A673 (cell line): ENCODE results near the gene RNF212B. TPM values are rescaled to one million over a fixed set of nuclear protein-coding genes. Genes with fewer than 3 reads are reported as not detected.

Source experiments
- BruUV-seq: library from RNA; stranded (reverse); fragments of 400-500 nt; replicated peaks from 2 replicates; lab custom pipeline; 2021; lab: Mats Ljungman, UMichigan
- CTCF ChIA-PET: fragments of 300-600 bp; sonication (Branson Sonifier 250); formaldehyde crosslinking; loops from one replicate; lab custom pipeline; 2022; ENCODE audit warnings: antibody characterized with exemption; lab: Charles Lee
- POLR2A ChIA-PET: fragments of 300-600 bp; sonication (Branson Sonifier 250); formaldehyde crosslinking; loops from one replicate; lab custom pipeline; 2022; ENCODE audit warnings: antibody characterized with exemption; ENCODE audit not compliant: low non-redundant PET; lab: Charles Lee
- DNase-seq: peaks from one replicate; pipeline ENCODE4 v3.0.0-alpha.2; 2015; ENCODE audit warnings: low spot score
- H3K27ac ChIP-seq: fragments of 200-600 bp; sonication (generic); 2 replicates; pipeline ENCODE4 v1.5.1; 2016; ENCODE audit warnings: mixed run types, low read depth, mild to moderate bottlenecking, mixed read lengths, antibody characterized with exemption, low read length; ENCODE audit not compliant: poor library complexity, severe bottlenecking
- H3K27me3 ChIP-seq: fragments of 200-600 bp; sonication (generic); replicated peaks from 2 replicates; pipeline ENCODE4 v1.6.1; 2017; ENCODE audit warnings: mixed run types, low read depth, mild to moderate bottlenecking, mixed read lengths, antibody characterized with exemption, low read length; ENCODE audit not compliant: insufficient read depth, poor library complexity
- H3K36me3 ChIP-seq: fragments of 200-600 bp; sonication (generic); 2 replicates; pipeline ENCODE4 v1.6.1; 2016; ENCODE audit warnings: mixed run types, mild to moderate bottlenecking, mixed read lengths, antibody characterized with exemption, low read length; ENCODE audit not compliant: insufficient read depth, poor library complexity, severe bottlenecking
- H3K4me1 ChIP-seq: fragments of 200-600 bp; sonication (generic); 2 replicates; pipeline ENCODE4 v1.6.1; 2017; ENCODE audit warnings: mixed run types, mild to moderate bottlenecking, mixed read lengths, antibody characterized with exemption, low read length; ENCODE audit not compliant: insufficient read depth, poor library complexity, severe bottlenecking
- H3K4me3 ChIP-seq: fragments of 200-600 bp; sonication (generic); 2 replicates; pipeline ENCODE4 v1.5.1; 2016; ENCODE audit warnings: low read depth, mixed run types, mild to moderate bottlenecking, mixed read lengths, low read length; ENCODE audit not compliant: poor library complexity, severe bottlenecking
- H3K9me3 ChIP-seq: fragments of 200-600 bp; sonication (generic); 2 replicates; pipeline ENCODE4 v1.6.1; 2016; ENCODE audit warnings: mixed run types, low read depth, mild to moderate bottlenecking, mixed read lengths, antibody characterized with exemption, low read length; ENCODE audit not compliant: poor library complexity, severe bottlenecking
- CTCF ChIP-seq: fragments of 300-800, 200-600 bp; sonication (generic); conservative IDR thresholded peaks from 2 replicates; pipeline ENCODE4 v1.5.1; 2017; ENCODE audit warnings: low read depth, mild to moderate bottlenecking, antibody characterized with exemption, low read length, moderate library complexity, mixed read lengths
- EZH2 ChIP-seq: fragments of 200-600 bp; sonication (generic); IDR thresholded peaks from 2 replicates; pipeline ENCODE4 v1.6.1; 2017; ENCODE audit warnings: borderline replicate concordance, low read depth, mild to moderate bottlenecking, mixed read lengths, antibody characterized with exemption, low read length; ENCODE audit not compliant: poor library complexity, severe bottlenecking
- intact Hi-C: fragments of 100-400 bp; cut with micrococcal nuclease; formaldehyde crosslinking; loops from one replicate; pipeline ENCODE4 v1.10.0; 2022; ENCODE audit not compliant: unreplicated experiment
- total RNA-seq: library from RNA; stranded (reverse); gene quantifications from 2 replicates; pipeline ENCODE4 v1.2.3, GENCODE V29; 2021

The RNF212B gene
- total RNA-seq, 1 experiment from 2014 or later: not detected

- peak; percentile 92 for DNase-seq
- no peaks in the 10 kb centered on the region for H3K9me3 ChIP-seq
- intact Hi-C loops: no loop called here
- peak within 1 kb of the TSS; percentile 83 for H3K27ac ChIP-seq
- TF ChIP-seq EZH2 (no peak), CTCF (no peak)
- BruUV-seq: no TSS peak
- H3K36me3 ChIP-seq: peaks cover 6% of the 10 kb centered on the region
- no peaks in the 10 kb centered on the region for H3K27me3 ChIP-seq
- H3K4me1 ChIP-seq: peaks cover 15% of the 10 kb centered on the region
- CTCF ChIA-PET: interaction anchor here (0.6 to 1.5 kb wide), 5 partner anchors 10 to 256 kb away, joined by 3 to 5 read pairs (median 4); partner anchors contain the start of gene C14orf119
- POLR2A ChIA-PET: no interaction called here
- peak within 1 kb of the TSS; percentile 85 for H3K4me3 ChIP-seq
Observed at GRCh38 chr14:23306412-23307145, 68.8 kb downstream of the RNF212B start, which contains the start of gene BCL2L2. BCL2L2 (plus strand) TSS chr14:23306833; CDS start chr14:23307768, 935 bp downstream.

DNA sequence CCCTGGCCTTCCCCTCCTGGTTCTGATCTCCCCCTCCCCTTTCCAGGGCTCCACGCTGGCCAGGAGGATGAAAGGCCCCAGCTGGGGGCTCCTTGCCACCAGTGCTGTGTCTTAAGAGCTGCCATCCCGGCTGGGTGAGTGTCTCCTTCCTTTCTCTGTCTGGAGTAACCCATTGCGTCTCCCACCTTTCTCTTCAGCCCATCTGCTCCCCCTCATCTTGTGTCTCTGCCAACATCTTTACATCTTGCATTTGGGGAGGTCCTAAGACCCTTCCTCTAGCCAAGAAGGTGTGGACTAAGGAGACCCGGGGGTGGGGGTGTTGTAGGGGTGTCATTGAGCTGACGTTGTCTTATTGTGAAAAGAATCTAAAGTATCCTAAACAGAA, 69.4 kb downstream of the RNF212B start:
- POLR2A ChIA-PET: no interaction called here
- Histone ChIP-seq H3K4me1 (peaks cover 15% of the 10 kb centered on the region), H3K27me3 (no peaks in the 10 kb centered on the region), H3K27ac (peak overlapping the region; percentile 83), H3K36me3 (peaks cover 6% of the 10 kb centered on the region), H3K9me3 (no peaks in the 10 kb centered on the region), H3K4me3 (peak overlapping the region; percentile 85)
- intact Hi-C loops: no loop called here
- no peak for DNase-seq
- BruUV-seq: no TSS peak
- TF ChIP-seq EZH2 (no peak), CTCF (no peak)
- CTCF ChIA-PET: interaction anchor here (0.5 to 1.5 kb wide), 6 partner anchors 11 to 256 kb away, joined by 3 to 5 read pairs (median 4); partner anchors contain the start of gene C14orf119

- Histone ChIP-seq H3K4me1 (peaks cover 12% of the 10 kb centered on the region), H3K27ac (peak overlapping the region; percentile 83), H3K27me3 (no peaks in the 10 kb centered on the region), H3K36me3 (peaks cover 6% of the 10 kb centered on the region), H3K4me3 (peak overlapping the region; percentile 85), H3K9me3 (no peaks in the 10 kb centered on the region)
- TF ChIP-seq EZH2 (no peak), CTCF (no peak)
- CTCF ChIA-PET: interaction anchor here (0.5 kb wide), 1 partner anchor 238 kb away, joined by 4 read pairs; no protein-coding TSS in a partner anchor
- BruUV-seq: no TSS peak
- intact Hi-C loops: no loop called here
- POLR2A ChIA-PET: no interaction called here
- DNase-seq: no peak
Observed at GRCh38 chr14:23307687-23308644, 70.2 kb downstream of the RNF212B start.
